IMR-90 (cell line): ENCODE data around the gene RBKS. TPM values are rescaled to one million over a fixed set of nuclear protein-coding genes. Genes with fewer than 3 reads are reported as not detected.

Source experiments
- ATAC-seq: fragments of 200-7000 bp; cut with Tn5 transposase; 2 replicates; pipeline ENCODE4 v1.9.1; 2020; ENCODE audit warnings: low read depth, mild to moderate bottlenecking, moderate library complexity
- BruUV-seq: library from RNA; stranded (reverse); fragments of 400-500 nt; replicated peaks from 2 replicates; lab custom pipeline; 2021; lab: Mats Ljungman, UMichigan
- CTCF ChIA-PET: fragments of 300-600 bp; formaldehyde crosslinking; extraction: SDS; loops from one replicate; lab custom pipeline; 2021; ENCODE audit warnings: antibody characterized with exemption; lab: Yijun Ruan, JAX
- POLR2A ChIA-PET: fragments of 300-600 bp; sonication (Branson Sonifier 250); formaldehyde crosslinking; loops from one replicate; lab custom pipeline; 2022; ENCODE audit warnings: antibody characterized with exemption; ENCODE audit not compliant: unreplicated experiment; lab: Charles Lee
- DNase-seq: peaks from one replicate; pipeline ENCODE4 v3.0.0; 2013
- H2AFZ ChIP-seq: replicated peaks from 2 replicates; pipeline ENCODE3; 2013; ENCODE audit warnings: low read length, mild to moderate bottlenecking; ENCODE audit not compliant: poor library complexity
- H2AK5ac ChIP-seq: 2 replicates; pipeline ENCODE4 v1.6.1; 2013; ENCODE audit warnings: low read depth, low read length, inconsistent platforms
- H2AK9ac ChIP-seq: replicated peaks from 2 replicates; pipeline ENCODE3; 2013; ENCODE audit warnings: mild to moderate bottlenecking, low read depth, low read length, moderate library complexity; ENCODE audit not compliant: poor library complexity
- H2BK120ac ChIP-seq: 2 replicates; pipeline ENCODE4 v1.6.1; 2013; ENCODE audit warnings: low read depth, low read length, inconsistent platforms
- H2BK15ac ChIP-seq: 3 replicates; pipeline ENCODE4 v1.6.1; 2013; ENCODE audit warnings: low read depth, low read length, inconsistent platforms
- H2BK20ac ChIP-seq: 2 replicates; pipeline ENCODE4 v1.6.1; 2013; ENCODE audit warnings: low read depth, mild to moderate bottlenecking, inconsistent platforms, low read length, moderate library complexity
- H2BK5ac ChIP-seq: 2 replicates; pipeline ENCODE4 v1.6.1; 2013; ENCODE audit warnings: mild to moderate bottlenecking, low read depth, low read length, inconsistent platforms; ENCODE audit not compliant: poor library complexity, severe bottlenecking
- H3K14ac ChIP-seq: replicated peaks from 2 replicates; pipeline ENCODE4 v1.6.1; 2013; ENCODE audit warnings: low read depth, low read length, inconsistent platforms
- H3K18ac ChIP-seq: 2 replicates; pipeline ENCODE4 v1.6.1; 2013; ENCODE audit warnings: low read depth, low read length, control low read depth
- H3K23ac ChIP-seq: 2 replicates; pipeline ENCODE4 v1.6.1; 2013; ENCODE audit warnings: low read depth, low read length, inconsistent platforms
- H3K27ac ChIP-seq: 2 replicates; pipeline ENCODE4 v1.5.1; 2013; ENCODE audit warnings: mild to moderate bottlenecking, control low read depth, low read length; ENCODE audit not compliant: insufficient read depth
- H3K27me3 ChIP-seq: 2 replicates; pipeline ENCODE4 v1.6.1; 2013; ENCODE audit warnings: low read length; ENCODE audit not compliant: control insufficient read depth, insufficient read depth
- H3K36me3 ChIP-seq: 2 replicates; pipeline ENCODE4 v1.6.1; 2013; ENCODE audit warnings: low read length, mixed read lengths; ENCODE audit not compliant: control insufficient read depth, insufficient read depth
- H3K4ac ChIP-seq: 2 replicates; pipeline ENCODE4 v1.6.1; 2013; ENCODE audit warnings: low read depth, low read length, inconsistent platforms
- H3K4me1 ChIP-seq: 2 replicates; pipeline ENCODE4 v1.6.1; 2013; ENCODE audit warnings: low read length, mixed read lengths; ENCODE audit not compliant: control insufficient read depth, insufficient read depth
- H3K4me2 ChIP-seq: 2 replicates; pipeline ENCODE4 v1.6.1; 2013; ENCODE audit warnings: low read depth, mild to moderate bottlenecking, control low read depth, low read length, moderate library complexity
- H3K4me3 ChIP-seq: 2 replicates; pipeline ENCODE4 v1.5.1; 2013; ENCODE audit warnings: low read depth, mild to moderate bottlenecking, control low read depth, low read length, moderate library complexity; ENCODE audit not compliant: insufficient read depth
- H3K56ac ChIP-seq: 2 replicates; pipeline ENCODE4 v1.6.1; 2013; ENCODE audit warnings: low read length, inconsistent platforms; ENCODE audit not compliant: insufficient read depth; ENCODE audit errors: extremely low read depth
- H3K79me1 ChIP-seq, 2 experiments: 2 replicates each; pipeline ENCODE4 v1.6.1; 2013; ENCODE audit warnings: low read length in 2 of 2, inconsistent platforms in 1 of 2, low read depth in 1 of 2
- H3K9ac ChIP-seq: 2 replicates; pipeline ENCODE4 v1.6.1; 2013; ENCODE audit warnings: low read depth, low read length, control low read depth
- H3K9me1 ChIP-seq: 2 replicates; pipeline ENCODE4 v1.6.1; 2013; ENCODE audit warnings: low read length, inconsistent platforms; ENCODE audit not compliant: insufficient read depth
- H3K9me3 ChIP-seq: 2 replicates; pipeline ENCODE4 v1.6.1; 2013; ENCODE audit warnings: low read length; ENCODE audit not compliant: control insufficient read depth, insufficient read depth
- H4K20me1 ChIP-seq: 2 replicates; pipeline ENCODE4 v1.6.1; 2013; ENCODE audit warnings: low read length, inconsistent platforms; ENCODE audit not compliant: insufficient read depth
- H4K5ac ChIP-seq: 2 replicates; pipeline ENCODE4 v1.6.1; 2013; ENCODE audit warnings: mild to moderate bottlenecking, low read depth, low read length, control low read depth
- H4K8ac ChIP-seq, 2 experiments: 2 replicates each; pipeline ENCODE4 v1.6.1; 2013; ENCODE audit warnings: low read depth in 2 of 2, low read length in 2 of 2, control low read depth in 1 of 2, inconsistent platforms in 1 of 2
- H4K91ac ChIP-seq: 2 replicates; pipeline ENCODE4 v1.6.1; 2013; ENCODE audit warnings: low read depth, low read length, inconsistent platforms; ENCODE audit not compliant: insufficient read depth
- CEBPB ChIP-seq: IDR thresholded peaks from 2 replicates; pipeline ENCODE4 v1.6.1; 2012; ENCODE audit warnings: low read depth, low read length, improper control_type of control experiment
- MAZ ChIP-seq: IDR thresholded peaks from 2 replicates; pipeline ENCODE4 v1.6.1; 2012; ENCODE audit warnings: low read depth, mild to moderate bottlenecking, low read length, improper control_type of control experiment, moderate library complexity, borderline replicate concordance
- WGBS, 2 experiments: methylation state at CpG; one replicate each; pipeline versions ENCODE4 v1.1.5 to v1.1.7; 2013; ENCODE audit warnings: missing lambda C conversion rate in 2 of 2; ENCODE audit not compliant: insufficient read length in 1 of 2; ENCODE audit errors: extremely low coverage in 2 of 2; 5-methylcytosine and 5-hydroxymethylcytosine counted together
- dilution Hi-C: fragments of 300-500 bp; cut with HindIII; formaldehyde crosslinking; loops from one replicate; pipeline ENCODE4 v1.14.3; 2018; ENCODE audit warnings: low sequenced_read_pairs; ENCODE audit not compliant: unreplicated experiment
- in situ Hi-C: fragments of 300-500 bp; cut with MboI; formaldehyde crosslinking; loops from 3 replicates; pipeline ENCODE4 v1.14.3; 2019; ENCODE audit warnings: low sequenced_read_pairs, inconsistent platforms, mixed read lengths
- intact Hi-C: fragments of 100-400 bp; cut with micrococcal nuclease; formaldehyde crosslinking; loops from 2 replicates; pipeline ENCODE4 v1.10.0; 2022
- polyA plus RNA-seq, 3 experiments: library from polyadenylated mRNA; depleted of rRNA; stranded (reverse); fragments of >200 nt; gene quantifications; 2 replicates each; pipeline ENCODE4 v1.2.3, GENCODE V29; 2012; ENCODE audit warnings: low replicate concordance in 1 of 3
- total RNA-seq: library from RNA; depleted of rRNA; stranded (reverse); fragments of >200 nt; gene quantifications from 2 replicates; pipeline ENCODE4 v1.2.3, GENCODE V29; 2012

Gene RBKS
- total and polyA plus RNA-seq, 2 of the 4 experiments (the other 2 are of a cell fraction), result 1.1 to 1.4 TPM

DNA sequence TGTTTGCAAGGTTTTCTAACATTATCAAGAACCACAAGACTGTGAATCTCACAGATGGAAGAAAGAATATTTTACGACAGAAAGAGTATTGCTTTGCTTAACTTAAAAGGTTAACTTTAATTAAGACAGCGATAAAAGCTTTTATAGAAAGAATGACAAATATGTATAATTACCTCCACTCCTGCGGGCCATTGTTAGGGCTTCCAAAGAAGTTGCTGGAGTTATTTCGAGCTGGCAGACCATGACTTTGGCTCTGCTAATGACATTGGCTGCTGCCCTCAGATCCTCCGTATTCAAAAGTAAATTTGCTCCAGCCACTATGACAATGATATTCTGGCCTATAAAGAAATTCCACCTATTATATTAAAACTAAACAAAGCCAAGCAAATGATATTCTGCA lies 47.3 kb downstream of the RBKS start:
- CTCF ChIA-PET, result interaction anchor here (0.7 kb wide), 1 partner anchor 19 kb away, joined by 3 read pairs; no protein-coding TSS in a partner anchor
- H3K36me3 ChIP-seq, result no peaks in the 10 kb centered on the region
- dilution Hi-C loops, result no loop called here

More for the DNA sequence above, 47.3 kb downstream of the RBKS start:
- no peak overlapping the region for H3K4me2 ChIP-seq
- H2AFZ ChIP-seq, result no peak overlapping the region
- H3K23ac ChIP-seq, result no peak overlapping the region
- ATAC-seq (no peak), DNase-seq (no peak)
- H3K4me1 ChIP-seq, result peaks cover 4% of the 10 kb centered on the region; the same call in 1 of the 2 replicates
- H4K20me1 ChIP-seq, result no peaks in the 10 kb centered on the region
- no peak overlapping the region for H2BK20ac ChIP-seq
- no peak overlapping the region for H2AK9ac ChIP-seq
- no peak overlapping the region for H3K14ac ChIP-seq
- no peak overlapping the region for H2BK120ac ChIP-seq
- BruUV-seq, result no TSS peak
- no peaks in the 10 kb centered on the region for H3K27me3 ChIP-seq
- H4K5ac ChIP-seq, result no peak overlapping the region
- H2BK15ac ChIP-seq, result no peak overlapping the region
- H3K4me3 ChIP-seq, result no peak overlapping the region
- H3K56ac ChIP-seq, result no peak overlapping the region
- TF ChIP-seq CEBPB (no peak), MAZ (no peak)
- H3K79me1 ChIP-seq, result no peaks in the 10 kb centered on the region
- H3K18ac ChIP-seq, result no peak overlapping the region
- H4K8ac ChIP-seq, result no peak overlapping the region
- in situ Hi-C loops (no loop called here), intact Hi-C loops (no loop called here)
- no peaks in the 10 kb centered on the region for H3K9me1 ChIP-seq
- H3K27ac ChIP-seq, result no peak overlapping the region
- H2AK5ac ChIP-seq, result no peak overlapping the region
- H3K4ac ChIP-seq, result no peak overlapping the region
- no peak overlapping the region for H3K9ac ChIP-seq
- no peak overlapping the region for H4K91ac ChIP-seq
- POLR2A ChIA-PET, result interaction anchor here (0.6 kb wide), 1 partner anchor 28 kb away, joined by 4 read pairs; no protein-coding TSS in a partner anchor
- no peaks in the 10 kb centered on the region for H3K9me3 ChIP-seq
- WGBS, 2 experiments, result no CpG with 5 or more reads among the region's 5 CpGs
- no peak overlapping the region for H2BK5ac ChIP-seq
